ENCODE results near the gene ASTN2. TPM values are rescaled to one million over a fixed set of nuclear protein-coding genes. Genes with fewer than 3 reads are reported as not detected.

Gene ASTN2
- total RNA-seq, 1 experiment from 2014 or later: 4.8 TPM

DNA sequence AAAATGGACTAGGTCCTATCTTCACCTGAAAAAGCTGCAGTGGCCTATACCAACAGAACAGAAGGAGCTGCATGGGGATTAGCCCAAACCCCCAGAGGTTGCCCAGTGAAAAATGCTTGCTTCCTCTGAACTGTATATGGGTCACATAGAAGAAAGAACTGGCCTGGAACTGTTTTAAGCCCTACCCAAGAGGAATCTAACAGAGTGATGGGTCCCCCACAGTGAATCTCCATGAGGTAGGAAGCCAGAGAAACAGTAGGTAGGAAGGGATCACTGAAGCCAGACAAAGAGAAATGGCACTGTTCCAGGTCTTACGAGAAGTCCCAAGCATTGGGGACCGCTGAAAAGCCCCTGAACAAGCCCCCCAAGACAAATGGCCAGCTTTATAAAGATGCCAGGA is 756.6 kb downstream of the ASTN2 start:
- ChIA-PET CTCF (no interaction called here), RAD21 (ENCODE audit: low non-redundant PET in 1 of 2, low total read pairs in 2 of 2, uncharacterized antibody in 2 of 2, unreplicated experiment in 2 of 2) (no interaction called here), POLR2A (no interaction called here)
- no peak for TF ChIP-seq POLR2AphosphoS5 (IDR thresholded peaks at IDR 0.05; ENCODE audit: low read depth, low read length)
- TF ChIP-seq ELF1 (IDR thresholded peaks at IDR 0.05; ENCODE audit: borderline replicate concordance, low read depth): no peak
- no peak for TF ChIP-seq SIN3A (IDR thresholded peaks at IDR 0.05; ENCODE audit: low read depth)
- TF ChIP-seq SRF (IDR thresholded peaks at IDR 0.05; ENCODE audit: low read depth): no peak
- TF ChIP-seq, protein P1, sequence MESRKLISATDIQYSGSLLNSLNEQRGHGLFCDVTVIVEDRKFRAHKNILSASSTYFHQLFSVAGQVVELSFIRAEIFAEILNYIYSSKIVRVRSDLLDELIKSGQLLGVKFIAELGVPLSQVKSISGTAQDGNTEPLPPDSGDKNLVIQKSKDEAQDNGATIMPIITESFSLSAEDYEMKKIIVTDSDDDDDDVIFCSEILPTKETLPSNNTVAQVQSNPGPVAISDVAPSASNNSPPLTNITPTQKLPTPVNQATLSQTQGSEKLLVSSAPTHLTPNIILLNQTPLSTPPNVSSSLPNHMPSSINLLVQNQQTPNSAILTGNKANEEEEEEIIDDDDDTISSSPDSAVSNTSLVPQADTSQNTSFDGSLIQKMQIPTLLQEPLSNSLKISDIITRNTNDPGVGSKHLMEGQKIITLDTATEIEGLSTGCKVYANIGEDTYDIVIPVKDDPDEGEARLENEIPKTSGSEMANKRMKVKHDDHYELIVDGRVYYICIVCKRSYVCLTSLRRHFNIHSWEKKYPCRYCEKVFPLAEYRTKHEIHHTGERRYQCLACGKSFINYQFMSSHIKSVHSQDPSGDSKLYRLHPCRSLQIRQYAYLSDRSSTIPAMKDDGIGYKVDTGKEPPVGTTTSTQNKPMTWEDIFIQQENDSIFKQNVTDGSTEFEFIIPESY (IDR thresholded peaks at IDR 0.05; ENCODE audit: extremely low read depth, insufficient replicate concordance, low read length): no peak
- no peak for TF ChIP-seq EZH2phosphoT487 (IDR thresholded peaks at IDR 0.05; ENCODE audit: borderline replicate concordance)
- Histone ChIP-seq H4K20me1 (ENCODE audit: insufficient read depth) (no peaks in the 10 kb centered on the region), H3K4me2 (ENCODE audit: low read length) (no peak overlapping the region), H3K27me3 (ENCODE audit: insufficient read depth, low read length) (no peaks in the 10 kb centered on the region), H3K27ac (ENCODE audit: low read depth, low read length) (no peak overlapping the region), H3K9ac (ENCODE audit: low read length) (no peak overlapping the region), H3K79me2 (ENCODE audit: insufficient read depth, low read length) (no peaks in the 10 kb centered on the region), H3K9me2 (ENCODE audit: insufficient read depth) (no peaks in the 10 kb centered on the region), H3K9me3 (ENCODE audit: control insufficient read depth in 1 of 2, insufficient read depth in 1 of 2, low read depth in 1 of 2, low read length in 2 of 2) (no peaks in the 10 kb centered on the region), H2AFZ (ENCODE audit: low read depth, low read length, poor library complexity, severe bottlenecking) (no peak overlapping the region), H3K4me1 (ENCODE audit: control insufficient read depth in 1 of 2, insufficient read depth in 2 of 2, low read length in 2 of 2) (no peaks in the 10 kb centered on the region; a peak in 1 of 4 replicates), H3K4me3 (replicated peaks in 1 of 2; ENCODE audit: low read depth in 1 of 2, low read length in 2 of 2) (no peak overlapping the region), H3K36me3 (ENCODE audit: control insufficient read depth in 1 of 2, insufficient read depth in 2 of 2, low read length in 2 of 2) (no peaks in the 10 kb centered on the region)
- no peak for ATAC-seq
- BruUV-seq (replicated peaks): no TSS peak
- DNase-seq (ENCODE audit: low read depth, low spot score): no peak
- intact Hi-C loops (cut with micrococcal nuclease): loop anchor here (2.0 kb wide), 1 partner anchor 163 kb away; no protein-coding TSS in a partner anchor

DNA sequence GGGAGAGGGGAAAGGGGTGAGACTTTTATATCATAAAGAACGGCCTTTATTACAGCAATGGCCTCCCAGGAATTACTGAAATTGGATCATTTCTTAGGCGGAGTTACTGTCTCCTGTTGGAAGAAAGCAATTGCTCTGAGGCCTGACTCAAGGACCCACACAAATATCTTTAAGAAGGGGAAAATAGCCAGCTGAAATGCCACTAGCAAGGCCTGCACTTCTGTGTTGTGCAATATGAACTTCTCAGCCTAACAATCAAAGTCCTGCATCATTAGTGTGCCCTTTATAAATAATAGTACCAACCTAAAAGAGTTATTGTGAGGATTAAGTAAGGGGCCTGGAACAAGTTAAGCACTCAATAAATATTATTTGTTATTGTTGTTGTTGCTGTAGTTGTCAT is 757.9 kb downstream of the ASTN2 start:
- ChIA-PET POLR2A (interaction anchor here (0.7 kb wide), 1 partner anchor 1234 kb away, joined by 3 read pairs; no protein-coding TSS in a partner anchor), CTCF (no interaction called here), RAD21 (ENCODE audit: low non-redundant PET in 1 of 2, low total read pairs in 2 of 2, uncharacterized antibody in 2 of 2, unreplicated experiment in 2 of 2) (no interaction called here)
- intact Hi-C loops (cut with micrococcal nuclease): no loop called here
- H3K9me3 ChIP-seq (ENCODE audit: control insufficient read depth in 1 of 2, insufficient read depth in 1 of 2, low read depth in 1 of 2, low read length in 2 of 2): no peaks in the 10 kb centered on the region
- no peak overlapping the region for H3K9ac ChIP-seq (ENCODE audit: low read length)
- H3K27ac ChIP-seq (ENCODE audit: low read depth, low read length): no peak overlapping the region
- no peaks in the 10 kb centered on the region for H3K9me2 ChIP-seq (ENCODE audit: insufficient read depth)
- ATAC-seq (no peak), DNase-seq (ENCODE audit: low read depth, low spot score) (no peak)
- H4K20me1 ChIP-seq (ENCODE audit: insufficient read depth): no peaks in the 10 kb centered on the region
- H2AFZ ChIP-seq (ENCODE audit: low read depth, low read length, poor library complexity, severe bottlenecking): no peak overlapping the region
- no peaks in the 10 kb centered on the region for H3K27me3 ChIP-seq (ENCODE audit: insufficient read depth, low read length)
- H3K79me2 ChIP-seq (ENCODE audit: insufficient read depth, low read length): no peaks in the 10 kb centered on the region
- no TSS peak for BruUV-seq (replicated peaks)
- H3K4me3 ChIP-seq (replicated peaks in 1 of 2; ENCODE audit: low read depth in 1 of 2, low read length in 2 of 2): no peak overlapping the region
- no peak overlapping the region for H3K4me2 ChIP-seq (ENCODE audit: low read length)
- no peaks in the 10 kb centered on the region; a peak in 1 of 4 replicates for H3K4me1 ChIP-seq (ENCODE audit: control insufficient read depth in 1 of 2, insufficient read depth in 2 of 2, low read length in 2 of 2)
- H3K36me3 ChIP-seq (ENCODE audit: control insufficient read depth in 1 of 2, insufficient read depth in 2 of 2, low read length in 2 of 2): no peaks in the 10 kb centered on the region
- no peak for TF ChIP-seq JUND (IDR thresholded peaks at IDR 0.05)
- TF ChIP-seq YY1 (IDR thresholded peaks at IDR 0.05; ENCODE audit: extremely low read depth, insufficient replicate concordance, low read depth, low read length): no peak
- TF ChIP-seq, protein P2, sequence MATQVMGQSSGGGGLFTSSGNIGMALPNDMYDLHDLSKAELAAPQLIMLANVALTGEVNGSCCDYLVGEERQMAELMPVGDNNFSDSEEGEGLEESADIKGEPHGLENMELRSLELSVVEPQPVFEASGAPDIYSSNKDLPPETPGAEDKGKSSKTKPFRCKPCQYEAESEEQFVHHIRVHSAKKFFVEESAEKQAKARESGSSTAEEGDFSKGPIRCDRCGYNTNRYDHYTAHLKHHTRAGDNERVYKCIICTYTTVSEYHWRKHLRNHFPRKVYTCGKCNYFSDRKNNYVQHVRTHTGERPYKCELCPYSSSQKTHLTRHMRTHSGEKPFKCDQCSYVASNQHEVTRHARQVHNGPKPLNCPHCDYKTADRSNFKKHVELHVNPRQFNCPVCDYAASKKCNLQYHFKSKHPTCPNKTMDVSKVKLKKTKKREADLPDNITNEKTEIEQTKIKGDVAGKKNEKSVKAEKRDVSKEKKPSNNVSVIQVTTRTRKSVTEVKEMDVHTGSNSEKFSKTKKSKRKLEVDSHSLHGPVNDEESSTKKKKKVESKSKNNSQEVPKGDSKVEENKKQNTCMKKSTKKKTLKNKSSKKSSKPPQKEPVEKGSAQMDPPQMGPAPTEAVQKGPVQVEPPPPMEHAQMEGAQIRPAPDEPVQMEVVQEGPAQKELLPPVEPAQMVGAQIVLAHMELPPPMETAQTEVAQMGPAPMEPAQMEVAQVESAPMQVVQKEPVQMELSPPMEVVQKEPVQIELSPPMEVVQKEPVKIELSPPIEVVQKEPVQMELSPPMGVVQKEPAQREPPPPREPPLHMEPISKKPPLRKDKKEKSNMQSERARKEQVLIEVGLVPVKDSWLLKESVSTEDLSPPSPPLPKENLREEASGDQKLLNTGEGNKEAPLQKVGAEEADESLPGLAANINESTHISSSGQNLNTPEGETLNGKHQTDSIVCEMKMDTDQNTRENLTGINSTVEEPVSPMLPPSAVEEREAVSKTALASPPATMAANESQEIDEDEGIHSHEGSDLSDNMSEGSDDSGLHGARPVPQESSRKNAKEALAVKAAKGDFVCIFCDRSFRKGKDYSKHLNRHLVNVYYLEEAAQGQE (IDR thresholded peaks at IDR 0.05; ENCODE audit: low read depth): no peak
- TF ChIP-seq, protein P3, sequence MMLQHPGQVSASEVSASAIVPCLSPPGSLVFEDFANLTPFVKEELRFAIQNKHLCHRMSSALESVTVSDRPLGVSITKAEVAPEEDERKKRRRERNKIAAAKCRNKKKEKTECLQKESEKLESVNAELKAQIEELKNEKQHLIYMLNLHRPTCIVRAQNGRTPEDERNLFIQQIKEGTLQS (IDR thresholded peaks at IDR 0.05): no peak
- TF ChIP-seq ZFX (IDR thresholded peaks at IDR 0.05): no peak
- TF ChIP-seq CBX3 (IDR thresholded peaks at IDR 0.05; ENCODE audit: low read depth): no peak
- TF ChIP-seq, protein P4, sequence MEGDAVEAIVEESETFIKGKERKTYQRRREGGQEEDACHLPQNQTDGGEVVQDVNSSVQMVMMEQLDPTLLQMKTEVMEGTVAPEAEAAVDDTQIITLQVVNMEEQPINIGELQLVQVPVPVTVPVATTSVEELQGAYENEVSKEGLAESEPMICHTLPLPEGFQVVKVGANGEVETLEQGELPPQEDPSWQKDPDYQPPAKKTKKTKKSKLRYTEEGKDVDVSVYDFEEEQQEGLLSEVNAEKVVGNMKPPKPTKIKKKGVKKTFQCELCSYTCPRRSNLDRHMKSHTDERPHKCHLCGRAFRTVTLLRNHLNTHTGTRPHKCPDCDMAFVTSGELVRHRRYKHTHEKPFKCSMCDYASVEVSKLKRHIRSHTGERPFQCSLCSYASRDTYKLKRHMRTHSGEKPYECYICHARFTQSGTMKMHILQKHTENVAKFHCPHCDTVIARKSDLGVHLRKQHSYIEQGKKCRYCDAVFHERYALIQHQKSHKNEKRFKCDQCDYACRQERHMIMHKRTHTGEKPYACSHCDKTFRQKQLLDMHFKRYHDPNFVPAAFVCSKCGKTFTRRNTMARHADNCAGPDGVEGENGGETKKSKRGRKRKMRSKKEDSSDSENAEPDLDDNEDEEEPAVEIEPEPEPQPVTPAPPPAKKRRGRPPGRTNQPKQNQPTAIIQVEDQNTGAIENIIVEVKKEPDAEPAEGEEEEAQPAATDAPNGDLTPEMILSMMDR (IDR thresholded peaks at IDR 0.05 in 2 of 3, conservative IDR thresholded peaks at IDR 0.05 in 1 of 3; ENCODE audit: borderline replicate concordance in 1 of 3, insufficient read depth in 1 of 3, low read depth in 2 of 3, low read length in 2 of 3): no peak
